ENCODE measurements around the gene UBA7. TPM values are rescaled to one million over a fixed set of nuclear protein-coding genes. Genes with fewer than 3 reads are reported as not detected.

UBA7 gene
- total RNA-seq, 1 experiment from 2014 or later = 0.85 TPM

GRCh38 chr3:49839193-49839809, 25.5 kb upstream of the UBA7 start:
- Histone ChIP-seq H2BK15ac (ENCODE audit: low read depth, low read length) (no peak overlapping the region), H3T11ph (ENCODE audit: low read length) (no peak overlapping the region), H3K4me2 (ENCODE audit: insufficient read depth, insufficient read length, low read length) (no peak overlapping the region), H3K18ac (ENCODE audit: insufficient read length, low read depth, low read length) (no peak overlapping the region), H3K56ac (ENCODE audit: insufficient read length, low read depth, low read length) (no peak overlapping the region), H4K91ac (ENCODE audit: insufficient read length, low read depth, low read length) (no peak overlapping the region), H3K79me1 (ENCODE audit: insufficient read depth, low read depth, low read length, poor library complexity, severe bottlenecking) (no peaks in the 10 kb centered on the region), H2BK12ac (ENCODE audit: insufficient read length, low read depth, low read length) (no peak overlapping the region), H2AFZ (ENCODE audit: low read length) (no peak overlapping the region), H2BK20ac (ENCODE audit: low read depth, low read length, poor library complexity, severe bottlenecking) (no peak overlapping the region), H2BK5ac (ENCODE audit: insufficient read length, low read length) (no peak overlapping the region), H4K20me1 (ENCODE audit: control insufficient read depth, insufficient read depth, insufficient read length) (no peaks in the 10 kb centered on the region), H3K79me2 (ENCODE audit: insufficient read depth, low read length) (no peaks in the 10 kb centered on the region), H3K27ac (ENCODE audit: insufficient read length, low read depth, low read length) (no peak overlapping the region), H4K5ac (ENCODE audit: insufficient read length, low read depth, low read length) (no peak overlapping the region), H3K9ac (ENCODE audit: extremely low read depth, insufficient read length, low read length) (no peak overlapping the region), H3K23me2 (ENCODE audit: insufficient read length, low read depth, low read length, poor library complexity, severe bottlenecking) (no peaks in the 10 kb centered on the region), H3K4me1 (ENCODE audit: insufficient read depth, low read length) (no peaks in the 10 kb centered on the region), H3K23ac (ENCODE audit: insufficient read length, low read depth, low read length) (no peak overlapping the region), H2AK5ac (ENCODE audit: insufficient read length, low read length) (no peak overlapping the region), H3K14ac (ENCODE audit: insufficient read depth, low read length) (no peak overlapping the region), H2BK120ac (ENCODE audit: low read depth, low read length, poor library complexity, severe bottlenecking) (no peak overlapping the region), H3K9me3 (ENCODE audit: control insufficient read depth, low read depth, low read length) (no peaks in the 10 kb centered on the region), H3K27me3 (ENCODE audit: insufficient read depth, low read length) (no peaks in the 10 kb centered on the region), H3K4ac (ENCODE audit: low read depth, low read length) (no peak overlapping the region), H4K8ac (replicated peaks; ENCODE audit: insufficient read length, low read depth, low read length) (no peak overlapping the region)
- Mint-ChIP-seq H3K9me3 (no peaks in the 10 kb centered on the region), H3K36me3 (ENCODE audit: insufficient read depth in 1 of 3, low read depth in 3 of 3) (peaks cover 31 to 69% (median 68%) of the 10 kb centered on the region in 3 experiments; a peak in 6 of 7 replicates), H3K27me3 (ENCODE audit: low read depth) (no peaks in the 10 kb centered on the region), H3K4me1 (peaks cover 13 to 17% of the 10 kb centered on the region in 2 experiments), H3K4me3 (no peak overlapping the region), H3K27ac (peak overlapping the region in 2 of 3 experiments; percentile 32 to 84; a peak in 1 of 7 replicates)
- peak; percentile 92 for TF ChIP-seq CTCF (conservative IDR thresholded peaks at IDR 0.05)
- no CpG with 5 or more reads among the region's 6 CpGs for WGBS (ENCODE audit: extremely low coverage, insufficient read length, low lambda C conversion rate)
- DNase-seq = peak; percentile 56

Measured in H9 (cell line).